Transverse colon (tissue), 4 donors: ENCODE data around the gene ARAP2.

ENCODE experiments used
- CTCF ChIP-seq, 5 experiments: fragments of 200-600 bp in 3 of 5; fragments of 450-650 bp in 2 of 5; sonication (generic) in 3 of 5; IDR thresholded peaks; 1 replicate in 2 of 5; 2 replicates in 3 of 5; pipeline ENCODE4 v1.5.1; 2016 to 2017; ENCODE audit warnings: antibody characterized with exemption in 5 of 5, inconsistent platforms in 3 of 5, mild to moderate bottlenecking in 2 of 5, moderate library complexity in 1 of 5
- EP300 ChIP-seq: sonication (generic); formaldehyde crosslinking; IDR thresholded peaks from one replicate; pipeline ENCODE4 v1.6.1; 2017; ENCODE audit warnings: antibody characterized with exemption, low read depth
- POLR2A ChIP-seq: fragments of 450-650 bp; IDR thresholded peaks from one replicate; pipeline ENCODE4 v1.6.1; 2016; ENCODE audit warnings: antibody characterized with exemption, mild to moderate bottlenecking, moderate library complexity
- POLR2AphosphoS5 ChIP-seq, 3 donors: sonication (generic); formaldehyde crosslinking; IDR thresholded peaks; one replicate each; pipeline ENCODE4 v1.6.1; 2016; ENCODE audit warnings: antibody characterized with exemption in 3 of 3

- no peak for TF ChIP-seq EP300
- TF ChIP-seq CTCF (IDR thresholded peaks at IDR 0.05), result no peak
- no peak for TF ChIP-seq POLR2A
- no peak for TF ChIP-seq POLR2AphosphoS5 (IDR thresholded peaks at IDR 0.05)
Observed at GRCh38 chr4:36133658-36134057, 110.7 kb downstream of the ARAP2 start.
